Kidney glomerular epithelial cell (primary cell): Measurements from ENCODE around the gene CNKSR3.
A peak's percentile ranks its signal among the peaks of the same experiment; 100 is the strongest.

Experiments
- DNase-seq: peaks from one replicate; lab custom pipeline; 2025; lab: John Stamatoyannopoulos, UW

CNKSR3 gene

DNA sequence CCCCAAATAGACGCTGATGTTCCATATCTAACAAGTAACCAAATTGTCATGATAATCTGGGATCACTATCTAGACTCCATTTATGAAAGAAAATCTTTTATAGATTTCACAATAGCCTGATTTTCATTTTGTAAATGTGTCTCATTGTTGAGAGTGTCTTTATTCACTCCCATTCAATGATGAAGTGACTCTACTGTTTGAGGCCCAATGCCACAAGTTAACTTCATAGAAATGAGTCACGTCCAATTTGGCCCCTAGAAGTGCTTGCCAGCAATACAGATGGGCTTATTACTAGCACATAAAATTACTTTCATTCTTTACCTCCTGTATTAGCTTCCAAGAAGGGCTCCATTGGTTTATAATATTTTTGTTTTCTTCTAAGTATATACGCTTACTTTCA, 160.2 kb downstream of the CNKSR3 start:
- DNase-seq = no peak

- peak; percentile 53 for DNase-seq
Observed at GRCh38 chr6:154347981-154348380, 162.5 kb downstream of the CNKSR3 start.

DNA sequence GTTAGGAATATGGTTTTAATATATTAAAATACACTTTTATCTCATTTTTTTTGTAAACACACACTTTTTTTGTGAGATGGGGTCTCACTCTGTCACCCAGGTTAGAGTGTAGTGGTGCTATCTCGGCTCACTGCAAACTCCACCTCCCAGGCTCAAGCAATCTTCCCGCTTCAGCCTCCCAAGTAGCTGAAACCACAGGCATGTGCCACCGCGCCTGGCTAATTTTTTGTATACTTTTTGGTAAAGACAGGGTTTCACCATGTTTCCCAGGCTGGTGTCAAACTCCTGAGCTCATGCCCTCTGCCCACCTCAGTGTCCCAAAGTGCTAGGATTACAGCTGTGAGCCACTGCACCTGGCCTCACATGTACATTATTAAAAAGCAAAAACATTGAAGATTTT, 164.7 kb downstream of the CNKSR3 start:
- no peak for DNase-seq

DNA sequence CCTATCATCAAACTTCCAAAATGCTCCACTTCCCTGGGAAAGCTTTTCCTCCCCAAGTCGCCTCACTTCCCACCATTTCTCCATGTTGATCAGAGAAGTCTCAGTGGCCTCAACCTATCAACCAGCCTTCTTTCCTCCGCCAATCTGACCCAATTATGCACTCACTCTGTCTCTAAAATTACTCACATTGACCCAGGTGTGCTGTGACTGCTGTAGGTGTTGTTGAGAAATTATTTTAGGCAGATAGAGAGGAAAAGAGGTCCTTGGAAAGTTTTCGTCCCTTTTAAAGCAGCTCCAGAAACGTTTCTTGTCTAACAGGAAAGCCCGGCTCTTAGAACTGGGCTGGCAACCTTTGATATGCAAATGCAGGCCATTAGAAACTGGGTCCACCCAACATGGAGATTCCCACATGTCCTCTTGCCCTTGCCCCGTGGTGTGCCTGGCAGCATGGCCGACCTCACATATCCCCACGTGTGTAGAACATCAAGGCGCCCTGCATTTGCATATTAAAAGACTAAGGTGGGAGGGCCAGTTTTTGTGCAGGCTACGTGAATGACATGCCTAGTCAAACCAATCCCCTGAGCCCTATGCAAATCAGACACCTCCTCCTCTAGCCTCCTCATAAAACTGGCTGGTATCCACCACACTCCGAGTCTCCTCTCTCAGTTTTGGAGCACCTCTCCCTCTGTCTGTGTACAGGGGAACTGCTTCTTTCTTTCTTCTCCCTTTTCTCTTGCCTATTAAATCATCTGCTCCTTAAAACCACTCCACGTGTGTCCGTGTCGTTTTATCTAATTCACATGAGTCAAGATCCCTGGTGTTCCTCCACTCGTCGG, 166.8 kb downstream of the CNKSR3 start:
- DNase-seq = no peak

DNA sequence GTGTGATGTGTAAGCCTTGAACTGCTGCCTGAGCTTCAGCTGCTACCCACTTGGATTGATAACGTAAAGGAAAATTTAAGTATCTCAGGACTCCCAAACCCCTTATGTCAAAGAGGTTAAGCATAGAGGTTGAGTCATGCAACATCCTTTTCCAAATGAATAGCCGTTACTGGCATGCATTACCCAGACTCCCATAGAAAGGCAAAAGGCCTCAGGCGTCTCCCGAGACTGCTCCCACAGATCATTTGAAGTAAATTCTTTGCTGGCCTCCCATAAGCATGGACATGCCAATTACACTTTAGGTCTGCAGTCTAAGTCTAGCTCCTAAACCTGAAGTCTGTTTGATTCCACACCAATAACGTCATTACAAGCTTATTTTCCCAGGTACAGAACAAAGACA, 168.6 kb downstream of the CNKSR3 start:
- no peak for DNase-seq

DNA sequence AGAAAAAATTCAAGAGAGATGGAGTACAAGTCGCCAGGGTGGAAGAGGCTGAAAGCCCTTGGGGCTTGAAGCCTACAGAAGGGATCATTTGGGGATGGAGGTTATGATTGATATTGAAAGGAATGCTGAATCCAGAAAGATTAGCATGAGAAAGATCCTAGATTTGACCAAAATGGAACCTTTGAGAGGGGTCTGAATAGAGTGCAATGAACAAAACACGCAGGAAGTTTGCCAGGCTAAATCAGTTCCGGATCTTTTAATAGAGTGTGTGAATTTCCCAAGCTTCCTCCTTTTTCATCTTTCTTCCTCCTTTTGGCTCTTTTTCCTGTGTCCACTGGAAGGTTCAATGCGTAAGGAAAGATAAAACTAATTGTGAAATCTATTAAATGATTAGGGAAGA, 169.1 kb downstream of the CNKSR3 start:
- no peak for DNase-seq
